CD4-positive, alpha-beta T cell treated with Interferon gamma for 1 hour (primary cell): ENCODE data around the gene JUP.

Source experiments
- DNase-seq: peaks from one replicate; pipeline ENCODE4 v3.0.0-alpha.2; 2020

The JUP gene

DNA sequence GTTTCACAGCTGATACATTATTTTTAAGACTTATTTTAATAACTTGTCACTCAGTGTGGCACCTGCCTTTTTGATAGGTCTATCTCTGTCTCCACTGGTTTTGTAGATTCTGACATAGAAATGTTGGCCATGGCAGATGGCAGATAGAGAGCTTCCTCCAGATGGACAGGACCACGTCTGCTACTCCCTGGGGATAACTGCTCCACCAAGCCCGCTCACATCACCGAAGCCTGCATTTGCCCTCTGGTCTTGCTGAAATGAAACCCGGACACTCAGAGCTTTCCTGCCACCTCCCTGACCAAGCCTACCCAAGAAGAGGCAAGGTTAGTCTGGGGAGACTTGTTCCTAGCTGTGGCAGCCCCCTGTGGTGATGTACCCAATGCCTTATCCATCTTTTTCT is 35.6 kb downstream of the JUP start:
- DNase-seq: no peak

GRCh38 chr17:41748275-41748674 is 38.2 kb downstream of the JUP start:
- no peak for DNase-seq

GRCh38 chr17:41741709-41742108 is 44.8 kb downstream of the JUP start:
- no peak for DNase-seq

GRCh38 chr17:41740506-41740905 is 46.0 kb downstream of the JUP start:
- DNase-seq: no peak

GRCh38 chr17:41739661-41740352 is 46.7 kb downstream of the JUP start:
- no peak for DNase-seq

DNA sequence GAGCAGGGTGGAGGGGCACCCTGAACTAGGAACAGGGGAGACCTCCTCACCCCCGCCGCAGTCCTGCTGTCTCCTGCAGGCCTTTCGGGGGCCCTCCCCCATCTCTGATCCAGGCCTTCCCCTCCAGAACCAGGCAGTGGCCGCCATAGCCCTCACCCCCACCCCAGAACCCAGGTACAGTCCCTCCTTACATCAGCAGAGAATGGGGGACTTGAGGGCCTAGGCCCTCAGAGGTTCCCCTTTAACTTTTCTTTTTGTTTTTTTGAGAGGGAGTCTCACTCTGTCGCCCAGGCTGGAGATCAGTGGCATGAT is 47.8 kb downstream of the JUP start:
- DNase-seq: no peak

DNA sequence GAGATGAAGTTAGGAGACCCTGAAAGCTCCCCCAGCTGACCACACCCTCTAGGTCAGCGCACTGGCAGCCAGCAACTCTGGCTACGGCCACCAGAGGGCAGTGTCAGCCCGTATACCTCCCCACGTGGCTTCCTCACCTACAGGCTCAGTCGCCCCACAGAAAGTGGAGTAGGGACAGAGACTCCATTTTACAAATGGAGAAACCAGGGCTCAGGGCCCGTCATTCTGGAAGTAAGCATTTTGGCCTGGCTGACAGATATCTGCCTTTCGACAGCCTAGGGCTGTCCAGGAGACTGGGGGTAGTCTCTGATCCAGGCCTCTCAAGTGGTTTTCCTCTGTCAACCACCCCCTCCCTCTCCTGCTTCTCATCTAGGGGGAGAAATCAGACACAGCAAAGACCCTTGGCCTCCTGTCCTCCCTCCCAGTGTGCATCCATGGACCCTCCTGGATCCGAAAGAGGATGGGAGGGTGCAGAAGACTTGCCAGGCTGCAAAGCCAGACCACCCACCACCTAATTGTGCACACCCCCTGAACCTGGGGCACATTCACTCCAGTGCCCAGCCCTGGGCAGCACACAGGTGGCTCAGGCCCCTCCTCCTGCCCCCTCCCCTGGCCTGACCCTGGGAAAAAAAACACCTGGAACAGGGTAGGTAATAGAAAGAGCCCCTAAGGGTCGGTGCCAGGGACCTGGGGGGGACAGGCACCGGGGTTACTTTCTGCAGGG is 48.3 kb downstream of the JUP start:
- DNase-seq: peak; percentile 76

- no peak for DNase-seq
Observed at GRCh38 chr17:41737680-41738023, 48.9 kb downstream of the JUP start.

DNA sequence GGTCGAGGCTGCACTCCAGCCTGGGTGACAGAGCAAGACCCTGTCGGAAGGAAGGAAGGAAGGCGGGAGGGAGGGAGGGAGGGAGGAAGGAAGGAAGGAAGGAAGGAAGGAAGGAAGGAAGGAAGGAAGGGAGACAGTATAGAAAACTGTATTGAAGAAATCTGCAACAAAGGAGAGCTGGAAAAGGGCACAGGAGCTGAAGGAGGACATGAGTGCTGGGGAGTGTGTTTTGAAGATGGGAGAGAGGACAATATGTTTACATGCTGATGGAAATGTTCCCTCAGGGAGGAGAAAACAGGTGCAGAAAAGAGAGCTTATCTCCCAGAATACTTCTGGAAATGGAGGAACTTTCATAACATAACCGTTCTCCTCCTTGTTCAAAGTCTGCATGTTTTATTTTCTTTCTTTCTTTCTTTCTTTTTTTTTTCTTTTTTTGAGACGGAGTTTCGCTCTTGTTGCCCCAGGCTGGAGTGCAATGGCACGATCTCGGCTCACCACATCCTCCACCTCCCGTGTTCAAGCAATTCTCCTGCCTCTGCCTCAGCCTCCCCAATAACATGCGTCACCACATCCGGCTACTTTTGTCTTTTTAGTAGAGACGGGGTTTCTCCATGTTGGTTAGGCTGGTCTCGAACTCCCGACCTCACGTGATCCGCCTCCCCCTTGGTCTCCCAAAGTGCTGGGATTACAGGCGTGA is 49.4 kb downstream of the JUP start:
- no peak for DNase-seq

GRCh38 chr17:41735744-41736143 is 50.8 kb downstream of the JUP start:
- no peak for DNase-seq

DNA sequence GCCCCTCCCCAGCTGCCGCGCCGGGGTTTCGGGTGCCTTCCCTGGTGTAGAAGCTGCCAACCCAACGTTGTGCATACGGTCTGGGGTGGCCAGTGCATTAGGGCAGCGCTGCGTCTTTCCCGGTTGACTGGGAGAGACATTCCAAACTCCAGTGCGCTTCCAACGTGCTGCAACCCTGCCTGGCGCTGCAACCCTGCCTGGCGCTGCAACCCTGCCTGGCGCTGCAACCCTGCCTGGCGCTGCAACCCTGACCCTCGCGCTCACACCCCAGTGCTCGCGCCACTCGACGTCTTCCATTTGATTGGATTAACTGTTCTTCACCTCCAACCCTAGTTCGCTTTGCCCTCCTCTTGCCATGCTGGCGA is 51.6 kb downstream of the JUP start:
- no peak for DNase-seq

DNA sequence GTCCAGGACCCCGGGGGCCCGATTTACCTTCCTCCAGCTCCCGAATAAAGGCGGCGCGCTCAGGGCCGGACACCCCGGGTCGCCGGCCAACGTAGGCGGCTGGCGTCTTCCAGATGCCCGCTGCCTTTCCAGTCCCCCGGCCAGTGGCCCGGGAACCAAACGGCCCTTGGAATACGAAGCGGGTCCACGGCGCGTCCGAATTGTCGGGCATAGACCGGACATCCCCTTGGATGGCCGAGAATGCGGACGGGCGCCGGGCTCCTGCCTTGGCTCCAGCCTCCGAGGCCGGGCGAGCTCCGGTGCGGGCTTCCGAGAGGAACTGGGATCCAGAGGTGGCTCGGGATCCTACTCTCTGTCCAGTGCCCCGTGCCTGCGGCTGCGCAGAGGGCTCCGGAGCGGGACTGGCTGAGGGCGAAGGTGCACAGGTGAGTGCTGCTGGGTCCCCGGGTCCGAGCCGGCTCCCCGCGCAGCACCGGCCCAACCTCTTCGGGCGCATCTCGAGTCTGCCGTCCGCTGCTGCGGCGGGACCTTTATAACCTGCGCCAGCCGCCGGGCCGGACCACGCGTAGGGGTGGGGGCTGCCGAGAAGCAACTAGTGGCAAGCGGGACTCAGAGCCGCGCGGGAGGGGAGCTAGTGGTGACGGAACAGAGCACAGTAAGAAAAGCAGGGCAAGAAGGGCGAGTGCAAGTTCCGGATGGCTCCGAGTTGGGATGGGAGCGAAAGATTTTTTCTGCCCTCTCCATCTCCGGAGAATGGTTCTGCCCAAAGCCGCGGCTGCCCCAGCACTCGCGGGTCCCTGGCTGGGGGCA is 52.2 kb downstream of the JUP start, which contains the start of gene HAP1:
HAP1 (minus strand) TSS at position 505 of the 810 bp plus-strand sequence; CDS start at position 496, 9 bp downstream.
- DNase-seq: no peak

DNA sequence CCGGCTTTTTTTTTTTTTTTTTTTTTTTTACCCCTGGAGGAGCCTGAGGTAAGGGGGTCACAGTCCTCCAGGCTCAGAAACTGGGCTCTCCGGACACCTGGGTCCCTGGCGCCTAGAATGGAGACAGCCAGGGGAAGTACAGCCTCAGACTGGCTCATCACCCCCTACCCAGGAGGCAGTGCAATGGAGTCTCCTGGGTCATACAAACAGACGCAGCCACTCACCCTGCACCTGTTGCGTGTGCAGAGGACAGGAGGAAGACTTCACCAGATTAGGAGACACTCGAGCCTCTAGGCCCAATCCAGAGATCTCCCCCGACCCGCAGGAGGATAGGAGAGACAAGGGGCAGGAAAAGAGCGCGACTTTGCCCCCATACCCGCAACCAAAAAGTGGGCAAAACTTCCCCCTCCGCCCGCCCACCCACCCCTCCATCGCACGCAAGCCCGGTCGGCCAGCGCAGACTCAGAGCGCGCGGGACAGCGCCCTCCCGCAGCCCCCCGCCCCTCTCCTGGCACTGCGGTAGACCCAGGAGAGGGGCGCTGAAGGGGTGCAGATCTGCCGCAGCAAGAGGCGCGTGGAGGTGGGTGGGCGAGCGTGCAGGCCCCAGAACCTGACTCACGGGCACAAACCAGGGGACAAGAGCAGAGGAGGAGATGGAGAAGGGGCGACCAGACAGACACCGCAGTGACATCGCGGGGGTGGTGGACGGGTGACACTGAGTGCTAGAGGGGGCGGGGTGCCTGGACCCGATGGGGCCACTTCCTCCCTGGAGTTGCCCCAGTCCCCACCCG is 53.0 kb downstream of the JUP start:
- no peak for DNase-seq

DNA sequence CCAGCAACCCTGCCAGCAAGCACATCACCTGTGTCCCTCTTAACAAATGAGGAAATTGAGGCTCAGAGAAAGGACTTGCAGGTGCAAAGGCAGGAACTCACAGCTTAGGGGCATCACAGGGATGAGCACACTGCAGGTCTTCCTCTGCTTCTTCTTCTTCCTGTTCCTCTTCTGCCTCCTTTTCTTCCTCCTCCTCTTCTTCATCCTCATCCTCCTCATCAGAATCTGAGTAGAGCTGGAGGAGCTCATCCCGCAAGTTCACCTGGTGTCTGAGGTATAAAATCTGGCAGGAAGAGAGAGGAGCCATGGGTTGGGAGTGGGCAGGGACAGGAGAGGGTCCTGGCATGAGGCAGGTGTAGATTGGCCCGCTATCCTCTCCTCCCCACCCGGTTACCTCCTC is 54.7 kb downstream of the JUP start:
- DNase-seq: no peak

GRCh38 chr17:41730479-41730878 is 56.0 kb downstream of the JUP start:
- DNase-seq: no peak

GRCh38 chr17:41728056-41728455 is 58.5 kb downstream of the JUP start:
- DNase-seq: no peak

DNA sequence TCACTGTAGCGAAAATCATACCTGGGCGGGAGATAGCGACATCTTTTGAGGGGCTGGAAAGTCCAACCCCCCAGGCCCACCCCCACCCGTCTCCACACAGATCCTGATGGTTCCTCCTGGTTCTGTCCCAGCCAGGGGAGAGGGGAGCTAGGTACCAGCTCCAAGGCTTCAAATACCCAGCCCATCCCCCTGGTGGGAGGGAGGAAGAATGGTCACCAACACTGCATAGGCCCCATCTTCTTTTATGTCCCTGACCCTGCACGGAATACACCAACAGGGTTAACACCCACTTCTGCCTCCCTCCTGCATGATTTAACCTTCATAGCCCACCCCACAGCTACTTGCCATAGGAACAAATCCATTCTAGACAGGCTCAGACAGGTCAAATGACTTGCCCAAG is 61.4 kb downstream of the JUP start:
- no peak for DNase-seq

DNA sequence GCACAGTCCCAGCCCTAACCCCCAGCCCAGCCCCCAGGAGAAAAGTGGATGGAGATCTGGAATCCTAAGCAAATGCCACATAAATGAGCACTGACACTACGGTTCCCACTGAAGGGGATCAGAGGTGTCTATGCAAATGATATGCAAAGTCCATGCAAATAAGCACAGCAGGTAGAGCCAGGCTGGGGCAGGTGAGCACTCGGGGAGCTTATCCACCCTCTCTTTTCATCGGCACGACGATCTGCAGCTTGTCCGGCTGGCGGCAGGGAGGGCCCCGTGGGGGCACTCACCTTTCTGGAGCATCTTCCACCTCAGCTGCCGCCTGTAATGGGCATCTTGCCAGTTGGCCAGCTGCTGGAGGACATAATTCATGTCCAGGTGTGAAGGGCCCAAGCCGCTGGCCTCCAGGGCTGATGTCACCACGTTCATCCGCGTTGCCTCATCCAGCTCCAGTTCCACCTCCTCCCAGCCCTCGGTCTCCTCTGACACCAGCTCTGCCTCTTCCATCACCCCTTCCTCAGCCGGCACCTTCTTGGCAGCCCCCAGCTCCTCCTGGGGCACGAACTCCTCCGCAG is 61.9 kb downstream of the JUP start:
- no peak for DNase-seq

DNA sequence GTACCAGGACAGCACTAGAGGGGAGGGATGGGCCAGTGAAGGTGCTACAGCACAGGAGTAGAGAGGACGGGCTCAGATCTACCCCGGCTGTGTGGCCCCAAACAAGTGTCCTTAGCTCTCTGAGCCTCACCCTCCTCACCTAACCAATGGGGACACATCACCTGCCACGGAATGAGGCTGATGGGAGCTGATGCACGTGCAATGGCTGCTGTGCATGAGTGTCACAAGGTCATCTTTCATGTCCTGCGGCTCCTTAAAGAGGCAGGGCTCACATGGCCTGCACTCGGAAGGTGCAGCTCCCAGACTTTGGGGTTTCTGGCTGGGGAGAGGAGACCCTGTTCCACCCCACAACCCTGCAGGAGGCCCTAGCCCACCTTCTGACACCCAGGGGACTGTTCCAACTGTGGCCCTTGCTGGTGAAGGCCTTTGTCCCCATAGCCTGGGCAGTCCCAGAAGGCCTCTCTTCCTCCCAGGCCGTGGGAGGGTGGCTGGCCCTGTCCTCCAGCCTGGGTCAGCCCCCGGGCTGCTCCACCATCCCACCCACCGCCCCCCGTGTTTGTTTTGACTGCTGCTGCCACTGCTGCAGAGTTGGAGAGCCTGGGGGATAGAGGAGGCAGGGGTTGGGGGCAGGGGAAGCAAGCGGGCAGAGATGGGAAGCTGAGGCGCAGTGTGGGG is 62.6 kb downstream of the JUP start:
- DNase-seq: no peak

DNA sequence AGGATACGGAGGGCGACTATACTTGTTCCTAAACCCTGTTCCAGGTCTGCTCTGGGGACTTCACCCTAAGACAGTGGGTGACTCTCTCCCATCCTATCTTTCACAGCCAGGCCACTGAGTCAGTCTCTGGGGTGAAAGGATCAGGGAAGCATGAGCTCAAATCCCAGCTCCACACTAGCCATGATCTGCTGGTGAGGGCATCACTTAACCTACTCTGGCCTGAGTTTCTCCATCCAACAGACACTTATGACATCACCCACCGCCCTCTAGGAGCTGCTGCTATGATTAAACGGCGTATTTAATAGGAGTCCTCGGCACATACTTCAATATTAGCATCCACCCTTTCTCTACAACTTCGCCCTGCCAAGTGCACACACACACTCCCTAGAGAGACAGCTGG is 64.3 kb downstream of the JUP start:
- DNase-seq: no peak

- no peak for DNase-seq
Observed at GRCh38 chr17:41718287-41718645, 68.2 kb downstream of the JUP start.
